K562 (cell line): ENCODE results near the gene HOXB3.

ENCODE experiments used
- CTCF ChIP-seq, 3 experiments: IDR thresholded peaks in 2 of 3; conservative IDR thresholded peaks in 1 of 3; 2 replicates each; pipeline ENCODE4 v1.5.1; 2011 to 2012; ENCODE audit warnings: low read length in 3 of 3, mild to moderate bottlenecking in 3 of 3, control low read depth in 2 of 3, improper control_type of control experiment in 1 of 3, inconsistent platforms in 1 of 3, low read depth in 1 of 3, mixed read lengths in 1 of 3, moderate library complexity in 1 of 3; ENCODE audit not compliant: insufficient read depth in 2 of 3
- JUND ChIP-seq, 2 experiments: IDR thresholded peaks; 2 replicates in 1 of 2; 3 replicates in 1 of 2; pipeline ENCODE4 v1.6.1; 2011; ENCODE audit warnings: borderline replicate concordance in 2 of 2, low read depth in 2 of 2, low read length in 2 of 2, improper control_type of control experiment in 1 of 2, missing biosample characterization in 1 of 2, missing genetic modification characterization in 1 of 2, missing genetic modification reagents in 1 of 2

- TF ChIP-seq CTCF (IDR thresholded peaks at IDR 0.05 in 2 of 3, conservative IDR thresholded peaks at IDR 0.05 in 1 of 3; ENCODE audit: insufficient read depth in 2 of 3, low read depth in 1 of 3, low read length in 3 of 3) (no peak), JUND (IDR thresholded peaks at IDR 0.05; ENCODE audit: borderline replicate concordance, low read depth, low read length) (no peak), JUND (tag; IDR thresholded peaks at IDR 0.05; ENCODE audit: borderline replicate concordance, low read depth, low read length) (no peak)
Measured at GRCh38 chr17:48520631-48521079, 69.4 kb downstream of the HOXB3 start.
